SK-N-SH treated with all-trans-retinoic acid at 6 μM for 48 hours (cell line): ENCODE results near the gene GTPBP1.

Experiments used
- ATAC-seq: fragments of 200-7000 bp; cut with Tn5 transposase; 3 replicates; pipeline ENCODE4 v1.9.1; 2020; ENCODE audit warnings: mild to moderate bottlenecking, moderate library complexity
- ARNTL ChIP-seq: fragments of 450-650 bp; formaldehyde crosslinking; IDR thresholded peaks from 2 replicates; pipeline ENCODE4 v1.5.0; 2020; ENCODE audit warnings: low read depth, mild to moderate bottlenecking, moderate library complexity, borderline replicate concordance
- BACH2 ChIP-seq: fragments of 250-450 bp; sonication (Bioruptor Pico); IDR thresholded peaks from 2 replicates; pipeline ENCODE4 v1.9.0; 2021; ENCODE audit warnings: mild to moderate bottlenecking, borderline replicate concordance
- CREB5 ChIP-seq: fragments of 250-450 bp; sonication (Bioruptor Pico); IDR thresholded peaks from 2 replicates; pipeline ENCODE4 v1.5.1; 2020; ENCODE audit warnings: low read depth, mild to moderate bottlenecking, moderate library complexity
- ESRRG ChIP-seq: fragments of 250-450 bp; sonication (Bioruptor Pico); IDR thresholded peaks from 2 replicates; pipeline ENCODE4 v1.6.1; 2021; ENCODE audit warnings: mild to moderate bottlenecking
- GLIS3 ChIP-seq: fragments of 250-450 bp; sonication (Bioruptor Pico); IDR thresholded peaks from 2 replicates; pipeline ENCODE4 v1.5.0; 2020; ENCODE audit warnings: mild to moderate bottlenecking, moderate library complexity
- ISL1 ChIP-seq: fragments of 250-450 bp; sonication (Bioruptor Pico); IDR thresholded peaks from 2 replicates; pipeline ENCODE4 v2.1.2; 2022; ENCODE audit warnings: mild to moderate bottlenecking, moderate library complexity
- OSR1 ChIP-seq: fragments of 250-450 bp; sonication (Bioruptor Pico); IDR thresholded peaks from 2 replicates; pipeline ENCODE4 v1.8.0; 2022; ENCODE audit warnings: moderate library complexity, mild to moderate bottlenecking, inconsistent platforms
- POU6F1 ChIP-seq: fragments of 250-450 bp; sonication (Bioruptor Pico); IDR thresholded peaks from 2 replicates; pipeline ENCODE4 v1.8.0; 2021; ENCODE audit warnings: low read depth, mild to moderate bottlenecking, moderate library complexity, borderline replicate concordance
- PPARA ChIP-seq: fragments of 250-450 bp; sonication (Bioruptor Pico); IDR thresholded peaks from 2 replicates; pipeline ENCODE4 v1.5.0; 2020; ENCODE audit warnings: mild to moderate bottlenecking, borderline replicate concordance
- RARB ChIP-seq: fragments of 250-450 bp; sonication (Bioruptor Pico); IDR thresholded peaks from 2 replicates; pipeline ENCODE4 v1.8.0; 2021; ENCODE audit warnings: mild to moderate bottlenecking, moderate library complexity
- TCF4 ChIP-seq: fragments of 250-450 bp; sonication (Bioruptor Pico); IDR thresholded peaks from 2 replicates; pipeline ENCODE4 v1.8.0; 2021; ENCODE audit warnings: mild to moderate bottlenecking, moderate library complexity, borderline replicate concordance
- TOX ChIP-seq: fragments of 250-450 bp; sonication (Bioruptor Pico); IDR thresholded peaks from 2 replicates; pipeline ENCODE4 v1.8.0; 2021; ENCODE audit warnings: mild to moderate bottlenecking, moderate library complexity, borderline replicate concordance
- TSHZ2 ChIP-seq: fragments of 250-450 bp; sonication (Bioruptor Pico); IDR thresholded peaks from 2 replicates; pipeline ENCODE4 v1.5.0; 2020; ENCODE audit warnings: mild to moderate bottlenecking, moderate library complexity
- ZC3H10 ChIP-seq: fragments of 250-450 bp; sonication (Bioruptor Pico); IDR thresholded peaks from 2 replicates; pipeline ENCODE4 v1.5.1; 2021; ENCODE audit warnings: mild to moderate bottlenecking, moderate library complexity
- ZFP30 ChIP-seq: fragments of 450-650 bp; formaldehyde crosslinking; IDR thresholded peaks from 2 replicates; pipeline ENCODE4 v1.5.0; 2022; ENCODE audit warnings: mild to moderate bottlenecking, moderate library complexity
- ZNF565 ChIP-seq: fragments of 450-650 bp; formaldehyde crosslinking; conservative IDR thresholded peaks from 2 replicates; pipeline ENCODE4 v1.5.0; 2020; ENCODE audit warnings: low read depth, mild to moderate bottlenecking, moderate library complexity
- ZNF70 ChIP-seq: fragments of 450-650 bp; formaldehyde crosslinking; IDR thresholded peaks from 2 replicates; pipeline ENCODE4 v1.5.0; 2020; ENCODE audit warnings: mild to moderate bottlenecking, moderate library complexity
- ZNF8 ChIP-seq: fragments of 450-650 bp; formaldehyde crosslinking; IDR thresholded peaks from 2 replicates; pipeline ENCODE4 v1.5.0; 2020; ENCODE audit warnings: mild to moderate bottlenecking, moderate library complexity
- TF ChIP-seq, protein P1 (sequence below): fragments of 250-450 bp; sonication (Bioruptor Pico); IDR thresholded peaks from 2 replicates; pipeline ENCODE4 v1.8.0; 2020; ENCODE audit warnings: mild to moderate bottlenecking, moderate library complexity, borderline replicate concordance
- TF ChIP-seq, protein P2 (sequence below): fragments of 250-450 bp; sonication (Bioruptor Pico); IDR thresholded peaks from 2 replicates; pipeline ENCODE4 v1.5.1; 2021; ENCODE audit warnings: mild to moderate bottlenecking, moderate library complexity

The GTPBP1 gene

DNA sequence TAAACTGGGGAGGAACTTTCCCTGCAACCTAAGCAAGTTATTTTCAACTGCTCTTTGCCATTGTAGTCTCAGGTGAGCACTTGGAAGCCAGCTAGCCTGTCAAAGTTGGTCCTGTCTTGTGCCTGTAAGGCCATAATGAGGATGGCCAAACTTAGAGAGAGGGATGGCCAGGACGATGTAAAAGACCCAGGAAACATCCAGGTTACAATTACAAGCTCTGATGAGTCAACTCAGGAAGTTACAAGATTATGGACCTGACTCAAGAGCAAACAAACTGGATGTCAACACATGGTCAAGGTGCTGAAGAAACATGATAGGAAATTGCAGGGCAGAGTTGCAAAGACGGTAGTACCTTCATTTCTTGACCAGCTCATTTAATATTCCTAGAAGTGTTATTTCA lies 1.6 kb downstream of the GTPBP1 start:
- no peak for ATAC-seq

GRCh38 chr22:38707984-38708383 lies 2.2 kb downstream of the GTPBP1 start:
- TF ChIP-seq ISL1 (no peak), TCF4 (no peak), ARNTL (CRISPR knock-in tag) (no peak)
- ATAC-seq: no peak

More for the DNA sequence above, 1.6 kb downstream of the GTPBP1 start:
- no peak for TF ChIP-seq CREB5
- TF ChIP-seq, protein P1, sequence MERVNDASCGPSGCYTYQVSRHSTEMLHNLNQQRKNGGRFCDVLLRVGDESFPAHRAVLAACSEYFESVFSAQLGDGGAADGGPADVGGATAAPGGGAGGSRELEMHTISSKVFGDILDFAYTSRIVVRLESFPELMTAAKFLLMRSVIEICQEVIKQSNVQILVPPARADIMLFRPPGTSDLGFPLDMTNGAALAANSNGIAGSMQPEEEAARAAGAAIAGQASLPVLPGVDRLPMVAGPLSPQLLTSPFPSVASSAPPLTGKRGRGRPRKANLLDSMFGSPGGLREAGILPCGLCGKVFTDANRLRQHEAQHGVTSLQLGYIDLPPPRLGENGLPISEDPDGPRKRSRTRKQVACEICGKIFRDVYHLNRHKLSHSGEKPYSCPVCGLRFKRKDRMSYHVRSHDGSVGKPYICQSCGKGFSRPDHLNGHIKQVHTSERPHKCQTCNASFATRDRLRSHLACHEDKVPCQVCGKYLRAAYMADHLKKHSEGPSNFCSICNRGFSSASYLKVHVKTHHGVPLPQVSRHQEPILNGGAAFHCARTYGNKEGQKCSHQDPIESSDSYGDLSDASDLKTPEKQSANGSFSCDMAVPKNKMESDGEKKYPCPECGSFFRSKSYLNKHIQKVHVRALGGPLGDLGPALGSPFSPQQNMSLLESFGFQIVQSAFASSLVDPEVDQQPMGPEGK (CRISPR knock-in tag): no peak
- TF ChIP-seq OSR1 (CRISPR knock-in tag): no peak
- no peak for TF ChIP-seq POU6F1 (CRISPR knock-in tag)
- TF ChIP-seq BACH2 (CRISPR knock-in tag): no peak
- TF ChIP-seq TSHZ2 (CRISPR knock-in tag): no peak
- TF ChIP-seq ESRRG (CRISPR knock-in tag): no peak
- no peak for TF ChIP-seq ZNF565 (CRISPR knock-in tag)
- TF ChIP-seq RARB (CRISPR knock-in tag): no peak
- no peak for TF ChIP-seq ZNF70
- no peak for TF ChIP-seq ZC3H10 (CRISPR knock-in tag)
- TF ChIP-seq ZFP30 (CRISPR knock-in tag): no peak
- TF ChIP-seq ISL1: no peak
- TF ChIP-seq ZNF8 (CRISPR knock-in tag): no peak
- no peak for TF ChIP-seq TOX
- no peak for TF ChIP-seq PPARA (CRISPR knock-in tag)
- TF ChIP-seq ARNTL (CRISPR knock-in tag): no peak
- TF ChIP-seq, protein P2, sequence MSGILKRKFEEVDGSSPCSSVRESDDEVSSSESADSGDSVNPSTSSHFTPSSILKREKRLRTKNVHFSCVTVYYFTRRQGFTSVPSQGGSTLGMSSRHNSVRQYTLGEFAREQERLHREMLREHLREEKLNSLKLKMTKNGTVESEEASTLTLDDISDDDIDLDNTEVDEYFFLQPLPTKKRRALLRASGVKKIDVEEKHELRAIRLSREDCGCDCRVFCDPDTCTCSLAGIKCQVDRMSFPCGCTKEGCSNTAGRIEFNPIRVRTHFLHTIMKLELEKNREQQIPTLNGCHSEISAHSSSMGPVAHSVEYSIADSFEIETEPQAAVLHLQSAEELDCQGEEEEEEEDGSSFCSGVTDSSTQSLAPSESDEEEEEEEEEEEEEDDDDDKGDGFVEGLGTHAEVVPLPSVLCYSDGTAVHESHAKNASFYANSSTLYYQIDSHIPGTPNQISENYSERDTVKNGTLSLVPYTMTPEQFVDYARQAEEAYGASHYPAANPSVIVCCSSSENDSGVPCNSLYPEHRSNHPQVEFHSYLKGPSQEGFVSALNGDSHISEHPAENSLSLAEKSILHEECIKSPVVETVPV (CRISPR knock-in tag): no peak

DNA sequence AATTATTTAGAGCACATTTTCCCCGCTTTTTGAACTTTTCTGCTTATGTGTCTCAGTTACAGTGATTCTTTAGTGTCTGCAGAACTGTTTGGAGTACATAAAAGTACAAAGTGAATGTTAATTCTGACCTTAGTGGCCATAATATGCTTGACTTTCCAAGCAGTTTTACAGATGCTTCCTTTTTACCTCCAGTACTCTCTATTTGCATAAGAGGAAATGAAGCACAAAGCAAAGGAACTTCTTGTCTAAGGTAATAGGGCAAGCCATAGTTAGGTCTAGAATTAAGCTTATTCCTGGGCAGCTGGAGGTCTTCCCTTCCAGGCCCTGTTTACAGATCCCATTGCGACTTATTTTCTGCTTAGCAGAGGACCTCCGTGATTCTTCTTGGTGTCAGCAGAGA lies 3.6 kb downstream of the GTPBP1 start:
- no peak for ATAC-seq
- TF ChIP-seq GLIS3 (CRISPR knock-in tag): no peak
- no peak for TF ChIP-seq ISL1
- TF ChIP-seq, protein P1 (CRISPR knock-in tag): no peak
- TF ChIP-seq, all 23 proteins: peak for 0
